Endothelial cell of umbilical vein (primary cell): ENCODE measurements around the gene PDXDC1. TPM values are rescaled to one million over a fixed set of nuclear protein-coding genes. Genes with fewer than 3 reads are reported as not detected.
A peak's percentile ranks its signal among the peaks of the same experiment; 100 is the strongest.
"Not testable (repeated sequence)": the region's sequence is repeated elsewhere in the genome, so short reads cannot be mapped to it uniquely, and the experiment has no call there.

Experiments used
- BruUV-seq: library from RNA; stranded (reverse); fragments of 400-500 nt; replicated peaks from 2 replicates; lab custom pipeline; 2021; lab: Mats Ljungman, UMichigan
- CTCF ChIA-PET: fragments of 300-600, 350-600 bp; sonication (Branson Sonifier 250); formaldehyde crosslinking; loops from one replicate; lab custom pipeline; 2021; ENCODE audit warnings: antibody characterized with exemption, inconsistent platforms; lab: Charles Lee
- POLR2A ChIA-PET: fragments of 300-600, 350-600 bp; sonication (Branson Sonifier 250); formaldehyde crosslinking; loops from one replicate; lab custom pipeline; 2021; ENCODE audit warnings: antibody characterized with exemption, inconsistent platforms; lab: Charles Lee
- DNase-seq: peaks from one replicate; pipeline ENCODE4 v3.0.0-alpha.2; 2011; ENCODE audit warnings: low read depth, low spot score
- FAIRE-seq: peaks from 2 replicates; lab custom pipeline; 2011; peaks lifted over from hg19 to GRCh38; lab: Jason Lieb, UNC
- H2AFZ ChIP-seq: 2 replicates; pipeline ENCODE4 v1.6.0; 2012; ENCODE audit warnings: low read depth, low read length, control low read depth, inconsistent platforms
- H3K27ac ChIP-seq: 2 replicates; pipeline ENCODE4 v1.5.1; 2011; ENCODE audit warnings: low read depth, mild to moderate bottlenecking, control low read depth, low read length, moderate library complexity; ENCODE audit not compliant: insufficient read depth
- H3K27me3 ChIP-seq, 2 experiments: 2 replicates each; pipeline versions ENCODE4 v1.6.0 to v1.6.1; 2011; ENCODE audit warnings: low read length in 2 of 2, mixed read lengths in 1 of 2; ENCODE audit not compliant: control insufficient read depth in 2 of 2, insufficient read depth in 2 of 2
- H3K36me3 ChIP-seq, 2 experiments: 2 replicates in 1 of 2; 3 replicates in 1 of 2; pipeline ENCODE4 v1.5.1; 2011; ENCODE audit warnings: low read length in 2 of 2, mild to moderate bottlenecking in 1 of 2, moderate library complexity in 1 of 2; ENCODE audit not compliant: control insufficient read depth in 2 of 2, insufficient read depth in 2 of 2; ENCODE audit errors: extremely low read depth in 1 of 2
- H3K4me1 ChIP-seq: 3 replicates; pipeline ENCODE4 v1.5.1; 2011; ENCODE audit warnings: mild to moderate bottlenecking, low read length; ENCODE audit not compliant: control insufficient read depth, insufficient read depth; ENCODE audit errors: extremely low read depth
- H3K4me2 ChIP-seq: 2 replicates; pipeline ENCODE4 v1.6.1; 2011; ENCODE audit warnings: low read length, control low read depth, mixed read lengths; ENCODE audit not compliant: insufficient read depth
- H3K4me3 ChIP-seq, 3 experiments: fragments of 200-600 bp in 1 of 3; sonication (generic), shearing (Covaris generic) in 1 of 3; replicated peaks in 1 of 3; 2 replicates each; pipeline ENCODE4 v1.5.1; 2011 to 2016; ENCODE audit warnings: control low read depth in 3 of 3, low read length in 3 of 3, mild to moderate bottlenecking in 2 of 3, inconsistent platforms in 1 of 3, low read depth in 1 of 3, moderate library complexity in 1 of 3; ENCODE audit not compliant: insufficient read depth in 1 of 3
- H3K79me2 ChIP-seq: 2 replicates; pipeline ENCODE4 v1.6.0; 2012; ENCODE audit warnings: low read length, inconsistent platforms; ENCODE audit not compliant: control insufficient read depth, insufficient read depth
- H3K9ac ChIP-seq: replicated peaks from 2 replicates; pipeline ENCODE3; 2011; ENCODE audit warnings: low read length, control low read depth; ENCODE audit not compliant: insufficient read depth; ENCODE audit errors: extremely low read depth
- H3K9me1 ChIP-seq: replicated peaks from 3 replicates; pipeline ENCODE4 v1.6.0; 2011; ENCODE audit warnings: mild to moderate bottlenecking, low read length; ENCODE audit not compliant: control insufficient read depth, insufficient read depth; ENCODE audit errors: extremely low read depth
- H3K9me3 ChIP-seq: replicated peaks from 2 replicates; pipeline ENCODE4 v1.5.1; 2012; ENCODE audit warnings: low read length, inconsistent platforms; ENCODE audit not compliant: control insufficient read depth, insufficient read depth
- H4K20me1 ChIP-seq: replicated peaks from 2 replicates; pipeline ENCODE3; 2011; ENCODE audit warnings: mild to moderate bottlenecking, low read length; ENCODE audit not compliant: control insufficient read depth, insufficient read depth; ENCODE audit errors: extremely low read depth
- FOS ChIP-seq: IDR thresholded peaks from 2 replicates; pipeline ENCODE4 v1.6.1; 2011; ENCODE audit warnings: mild to moderate bottlenecking, low read length, moderate library complexity, borderline replicate concordance; ENCODE audit not compliant: insufficient read depth
- dilution Hi-C: fragments of 300-500 bp; cut with MboI; formaldehyde crosslinking; loops from one replicate; pipeline ENCODE4 v1.15.0; 2019; ENCODE audit warnings: low sequenced_read_pairs; ENCODE audit not compliant: extremely low pct_ligation_motif_present
- intact Hi-C: fragments of 100-400 bp; cut with micrococcal nuclease; formaldehyde crosslinking; loops from one replicate; pipeline ENCODE4 v1.10.0; 2022
- polyA plus RNA-seq, 4 experiments: library from polyadenylated mRNA; depleted of rRNA in 3 of 4; stranded (reverse) in 3 of 4; unstranded in 1 of 4; fragments of >200 nt; gene quantifications; 2 replicates each; pipeline versions ENCODE4 v1.2.1 to v1.2.3, GENCODE V29; 2011 to 2012; ENCODE audit warnings: missing spikeins in 1 of 4
- total RNA-seq: library from RNA; stranded (reverse); gene quantifications from 2 replicates; pipeline ENCODE4 v1.2.3, GENCODE V29; 2021

The PDXDC1 gene
- total and polyA plus RNA-seq, 2 donors (not counting 3 experiments of a cell fraction or from before 2014, with no cell fraction given) = 44.6 to 78.9 TPM

DNA sequence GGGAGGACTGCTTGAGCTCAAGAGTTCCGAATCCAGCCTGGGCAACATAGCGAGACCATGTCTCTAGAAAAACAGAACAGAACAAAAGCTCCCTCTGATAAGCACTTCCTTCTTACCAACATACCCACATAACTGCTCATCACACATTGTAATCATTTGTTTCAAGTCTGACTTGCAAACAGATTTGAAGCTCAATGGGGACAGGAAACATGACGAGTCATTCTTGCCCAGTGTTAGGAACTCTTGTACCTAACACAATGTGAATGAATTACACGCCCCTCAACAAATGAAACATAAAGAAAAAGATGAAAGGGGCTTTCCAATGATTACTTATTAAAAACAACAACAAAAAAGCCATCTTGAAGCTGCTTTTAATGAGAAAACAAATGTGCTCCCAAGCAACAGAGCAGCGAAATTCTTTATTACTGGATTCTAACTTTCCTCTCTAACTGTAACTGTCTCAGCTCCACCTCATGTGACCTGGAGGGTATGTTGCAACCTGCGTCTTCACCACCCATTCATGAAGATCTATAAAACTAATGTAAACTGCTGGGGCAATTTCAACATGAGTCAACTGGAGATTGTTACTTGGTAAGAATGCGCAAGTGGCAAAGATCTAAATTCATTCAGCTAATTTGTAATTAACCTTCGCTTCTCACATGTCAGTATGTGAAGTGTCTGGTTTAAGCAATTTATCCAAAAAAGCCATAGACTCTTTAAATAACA, 87.4 kb downstream of the PDXDC1 start:
- H3K36me3 ChIP-seq = peaks cover 17 to 19% of the 10 kb centered on the region in 2 experiments

GRCh38 chr16:15065961-15066360, 91.1 kb downstream of the PDXDC1 start:
- H3K4me3 ChIP-seq, intact Hi-C loops, H3K79me2 ChIP-seq, CTCF ChIA-PET, H2AFZ ChIP-seq, H3K9me3 ChIP-seq, BruUV-seq, H3K9ac ChIP-seq, FAIRE-seq, H3K36me3 ChIP-seq, DNase-seq, H3K27me3 ChIP-seq, dilution Hi-C loops, H3K27ac ChIP-seq, H3K4me2 ChIP-seq, H3K9me1 ChIP-seq, H3K4me1 ChIP-seq, H4K20me1 ChIP-seq: not testable (repeated sequence)
- POLR2A ChIA-PET = interaction anchor here (1.1 kb wide), 1 partner anchor 9 kb away, joined by 6 read pairs; no protein-coding TSS in a partner anchor

More for the DNA sequence above, 87.4 kb downstream of the PDXDC1 start:
- H2AFZ ChIP-seq, H3K27me3 ChIP-seq, BruUV-seq, H3K9ac ChIP-seq, H4K20me1 ChIP-seq, dilution Hi-C loops, intact Hi-C loops, H3K4me2 ChIP-seq, H3K4me3 ChIP-seq, POLR2A ChIA-PET, H3K79me2 ChIP-seq, H3K9me3 ChIP-seq, H3K9me1 ChIP-seq: not testable (repeated sequence)
- FAIRE-seq (peak; percentile 68), DNase-seq (peak; percentile 64)
- TF ChIP-seq FOS = peak; percentile 47
- CTCF ChIA-PET = interaction anchor here (1.0 kb wide), 1 partner anchor 10 kb away, joined by 5 read pairs; no protein-coding TSS in a partner anchor
- H3K4me1 ChIP-seq = peaks cover 14% of the 10 kb centered on the region
- peak overlapping the region; percentile 19 for H3K27ac ChIP-seq

DNA sequence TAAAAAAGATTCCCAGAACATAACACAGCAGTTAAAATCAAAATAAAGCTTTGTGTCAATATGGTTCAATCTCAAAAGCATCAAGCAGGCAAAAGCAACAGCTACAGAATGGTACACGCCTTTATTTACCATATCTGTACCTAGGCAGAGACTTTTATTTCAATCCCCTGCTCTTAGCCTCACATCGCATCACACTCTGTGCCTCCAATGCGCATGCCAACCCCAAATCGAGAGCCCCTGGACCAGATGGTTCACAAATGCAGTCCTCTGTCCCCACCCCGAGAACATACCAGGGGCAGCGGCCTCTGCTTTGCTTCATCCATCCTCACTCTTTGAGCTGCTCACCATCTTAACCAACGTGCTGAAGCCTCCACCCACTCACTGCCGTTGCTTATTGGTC, 91.9 kb downstream of the PDXDC1 start:
- H4K20me1 ChIP-seq, FAIRE-seq, H3K27ac ChIP-seq, DNase-seq, H3K27me3 ChIP-seq, CTCF ChIA-PET, H3K9ac ChIP-seq, H3K4me1 ChIP-seq, H3K9me1 ChIP-seq, dilution Hi-C loops, H2AFZ ChIP-seq, H3K9me3 ChIP-seq, BruUV-seq, H3K36me3 ChIP-seq, intact Hi-C loops, H3K4me2 ChIP-seq, H3K79me2 ChIP-seq, H3K4me3 ChIP-seq: not testable (repeated sequence)
- POLR2A ChIA-PET = interaction anchor here (1.1 kb wide), 1 partner anchor 10 kb away, joined by 6 read pairs; no protein-coding TSS in a partner anchor

DNA sequence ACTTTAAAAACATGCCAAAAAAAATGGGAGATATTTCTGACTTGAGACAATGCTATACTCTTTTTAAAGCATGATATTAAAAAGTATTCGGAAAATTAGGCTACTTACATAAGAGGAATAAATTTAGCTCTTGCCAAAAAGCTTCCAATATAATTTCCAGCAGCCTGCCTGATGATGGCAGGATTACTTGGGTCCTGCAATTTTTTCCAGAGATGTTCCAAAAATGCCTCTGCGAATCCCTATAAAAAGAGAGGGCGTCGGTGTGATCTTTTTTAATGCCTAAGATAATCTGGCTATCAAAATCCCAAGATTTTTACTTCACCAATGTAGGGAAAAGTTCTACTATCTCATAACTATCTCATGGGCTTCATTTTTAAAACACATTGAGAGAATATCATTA, 96.2 kb downstream of the PDXDC1 start:
- H3K79me2 ChIP-seq, intact Hi-C loops, DNase-seq, BruUV-seq, POLR2A ChIA-PET, H2AFZ ChIP-seq, H3K9ac ChIP-seq, H3K9me1 ChIP-seq, H3K27ac ChIP-seq, H3K4me2 ChIP-seq, CTCF ChIA-PET, H3K4me3 ChIP-seq, H3K9me3 ChIP-seq, H4K20me1 ChIP-seq, H3K27me3 ChIP-seq, dilution Hi-C loops, H3K4me1 ChIP-seq, FAIRE-seq: not testable (repeated sequence)
- peaks cover 2 to 10% of the 10 kb centered on the region in 2 experiments for H3K36me3 ChIP-seq
